Measurements from ENCODE around the gene ELL.

ELL gene

DNA sequence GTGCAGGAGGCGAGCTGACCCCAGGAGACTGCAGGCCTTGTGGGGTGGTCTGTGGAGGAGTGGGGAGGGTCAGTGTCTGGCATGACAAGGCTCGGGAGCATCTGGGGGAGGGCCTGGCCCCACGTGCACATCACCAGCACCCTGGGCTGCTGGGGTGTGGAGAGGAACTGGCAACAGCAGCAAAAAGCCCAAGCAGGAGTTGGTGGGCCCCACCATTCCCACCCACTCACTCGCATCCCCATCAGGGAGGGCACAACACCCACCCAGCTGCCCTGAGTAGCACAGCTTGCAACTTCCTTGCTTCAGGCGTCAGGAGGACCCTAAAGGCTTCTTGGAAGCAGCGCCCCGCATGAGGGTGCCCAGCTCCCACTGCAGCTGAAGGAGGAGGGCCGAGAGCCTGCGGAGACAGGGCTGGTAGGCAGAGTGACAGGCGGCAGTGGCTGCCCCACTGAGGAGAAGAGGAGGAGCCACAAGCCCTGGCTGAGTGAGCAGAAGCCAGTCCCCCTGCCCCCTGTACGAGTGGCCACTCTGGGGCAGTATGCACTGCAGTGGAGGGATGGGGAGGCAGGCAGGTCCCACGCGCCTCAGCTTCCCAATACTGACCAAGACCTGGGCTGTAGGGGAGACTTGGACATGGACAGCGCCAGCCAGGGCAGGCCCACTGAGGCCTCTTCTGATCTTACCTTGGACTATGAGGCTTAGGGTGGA is 26.5 kb downstream of the ELL start:
- Histone ChIP-seq H2AFZ (ENCODE audit: low read depth) (no peak overlapping the region), H3K27ac (no peak overlapping the region), H3K4me1 (ENCODE audit: low read depth, poor library complexity, severe bottlenecking) (peaks cover 39% of the 10 kb centered on the region), H3K79me2 (ENCODE audit: insufficient read depth, low read depth) (peaks cover 97% of the 10 kb centered on the region), H3K9ac (no peak overlapping the region), H3K4me2 (no peak overlapping the region), H3K4me3 (IDR thresholded peaks at IDR 0.05; ENCODE audit: insufficient read depth, low read depth, low read length) (no peak overlapping the region), H3K27me3 (ENCODE audit: insufficient read depth, low read depth) (no peaks in the 10 kb centered on the region), H4K20me1 (ENCODE audit: insufficient read depth) (peaks cover 78% of the 10 kb centered on the region), H3K36me3 (ENCODE audit: insufficient read depth) (no peaks in the 10 kb centered on the region)
- no peak for TF ChIP-seq CTCF (conservative IDR thresholded peaks at IDR 0.05; ENCODE audit: low read depth, low read length)

GRCh38 chr19:18494267-18494607 is 27.6 kb downstream of the ELL start:
- H4K20me1 ChIP-seq (ENCODE audit: insufficient read depth), result peaks cover 71% of the 10 kb centered on the region
- H3K4me1 ChIP-seq (ENCODE audit: low read depth, poor library complexity, severe bottlenecking), result peaks cover 29% of the 10 kb centered on the region
- H3K4me3 ChIP-seq (IDR thresholded peaks at IDR 0.05; ENCODE audit: insufficient read depth, low read depth, low read length), result no peak overlapping the region
- no peak overlapping the region for H3K27ac ChIP-seq
- no peak overlapping the region for H3K4me2 ChIP-seq
- H3K9ac ChIP-seq, result no peak overlapping the region
- H2AFZ ChIP-seq (ENCODE audit: low read depth), result no peak overlapping the region
- H3K36me3 ChIP-seq (ENCODE audit: insufficient read depth), result no peaks in the 10 kb centered on the region
- no peaks in the 10 kb centered on the region for H3K27me3 ChIP-seq (ENCODE audit: insufficient read depth, low read depth)
- peaks cover 94% of the 10 kb centered on the region for H3K79me2 ChIP-seq (ENCODE audit: insufficient read depth, low read depth)
- no peak for TF ChIP-seq CTCF (conservative IDR thresholded peaks at IDR 0.05; ENCODE audit: low read depth, low read length)

DNA sequence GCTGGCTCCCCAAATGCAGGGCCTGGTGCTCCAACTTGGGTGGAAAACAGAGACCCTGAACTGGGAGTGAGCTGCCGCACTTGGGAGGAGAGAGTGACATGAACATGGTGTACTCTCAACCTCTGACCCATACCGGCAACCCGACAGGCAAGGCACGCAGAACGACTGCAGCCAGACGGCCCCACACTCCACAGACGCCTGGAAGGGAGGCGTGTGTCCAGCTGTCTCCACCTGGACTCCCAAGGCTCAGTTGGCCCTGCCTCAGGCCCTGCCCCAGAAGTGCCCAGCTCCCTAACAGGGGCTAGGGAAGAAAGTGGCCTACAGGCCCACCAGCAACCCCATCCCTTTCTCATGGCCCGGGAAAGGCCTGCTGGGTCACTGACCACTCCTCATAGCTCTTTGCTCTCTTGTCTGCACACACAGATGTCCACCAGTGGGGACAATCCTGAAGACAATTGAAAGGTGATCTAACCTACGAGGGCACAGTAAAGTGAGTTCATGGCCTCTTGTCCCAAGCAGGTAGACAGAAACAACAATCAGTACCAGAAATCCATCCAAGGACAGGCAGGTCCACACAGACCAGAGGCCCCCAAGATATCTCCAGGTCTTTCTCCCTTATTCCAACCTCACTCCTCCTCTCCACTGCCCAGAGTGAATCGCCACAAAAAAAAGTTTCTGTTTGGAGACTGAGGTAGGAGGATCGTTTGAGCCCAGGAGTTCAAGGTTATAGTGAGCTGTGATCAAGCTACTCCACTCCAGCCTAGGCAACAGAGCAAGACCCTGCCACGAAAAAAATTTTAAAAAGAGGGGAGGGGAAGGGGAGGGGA is 28.2 kb downstream of the ELL start:
- no peak overlapping the region for H2AFZ ChIP-seq (ENCODE audit: low read depth)
- no peak overlapping the region for H3K9ac ChIP-seq
- H3K27me3 ChIP-seq (ENCODE audit: insufficient read depth, low read depth), result no peaks in the 10 kb centered on the region
- no peaks in the 10 kb centered on the region for H3K36me3 ChIP-seq (ENCODE audit: insufficient read depth)
- peaks cover 73% of the 10 kb centered on the region for H4K20me1 ChIP-seq (ENCODE audit: insufficient read depth)
- no peak overlapping the region for H3K4me2 ChIP-seq
- H3K79me2 ChIP-seq (ENCODE audit: insufficient read depth, low read depth), result peaks cover 94% of the 10 kb centered on the region
- TF ChIP-seq CTCF (conservative IDR thresholded peaks at IDR 0.05; ENCODE audit: low read depth, low read length), result no peak
- H3K27ac ChIP-seq, result no peak overlapping the region
- no peak overlapping the region for H3K4me3 ChIP-seq (IDR thresholded peaks at IDR 0.05; ENCODE audit: insufficient read depth, low read depth, low read length)
- H3K4me1 ChIP-seq (ENCODE audit: low read depth, poor library complexity, severe bottlenecking), result peaks cover 28% of the 10 kb centered on the region

DNA sequence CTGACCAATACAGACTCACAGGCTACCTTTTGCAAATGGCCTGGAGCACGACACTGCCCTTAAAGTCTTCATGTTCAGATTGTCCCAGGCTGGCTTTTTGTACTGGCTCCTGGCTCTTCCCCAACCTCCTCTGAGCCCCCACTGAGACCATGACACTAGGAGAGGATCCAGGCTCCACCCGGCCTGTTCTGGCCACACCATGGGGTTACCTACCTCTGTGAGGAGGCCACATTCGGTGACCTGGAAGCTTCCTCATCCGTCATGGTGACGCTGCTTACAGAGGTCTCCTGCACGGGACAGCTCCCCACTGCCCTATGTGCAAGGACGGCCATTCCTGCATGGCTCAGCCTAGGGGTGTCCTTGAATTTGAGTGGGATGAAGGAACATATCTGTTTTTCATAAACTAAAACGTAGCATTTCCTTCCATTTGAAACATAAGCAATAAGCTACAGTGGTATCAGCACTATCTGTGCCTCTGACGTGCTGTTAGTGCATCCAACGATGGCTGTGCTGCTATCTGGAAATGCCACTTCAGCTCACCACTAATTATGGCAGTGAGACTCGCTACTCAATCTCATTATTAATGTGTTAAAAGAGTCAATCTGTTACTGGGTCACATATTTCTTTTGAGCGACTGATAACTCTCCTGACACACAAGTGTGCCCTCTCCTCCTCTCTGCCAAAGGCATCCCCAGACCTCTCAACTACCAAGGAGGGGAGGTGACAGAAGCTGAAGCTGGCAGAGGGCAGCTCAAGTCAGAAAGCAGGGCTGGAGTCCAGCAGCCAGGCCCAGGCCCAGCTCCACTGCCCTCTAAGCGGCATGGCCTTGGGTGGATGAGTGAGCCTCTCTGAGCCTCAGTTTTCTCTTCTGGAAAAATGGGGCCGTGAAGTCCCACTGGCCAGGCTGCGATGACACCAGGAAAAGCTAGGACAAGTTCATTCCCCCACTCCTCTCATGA is 29.6 kb downstream of the ELL start:
- no peak overlapping the region for H3K9ac ChIP-seq
- H4K20me1 ChIP-seq (ENCODE audit: insufficient read depth), result peaks cover 69% of the 10 kb centered on the region

More for the DNA sequence above, 29.6 kb downstream of the ELL start:
- H3K27me3 ChIP-seq (ENCODE audit: insufficient read depth, low read depth), result no peaks in the 10 kb centered on the region
- no peak overlapping the region for H3K4me2 ChIP-seq
- peaks cover 33% of the 10 kb centered on the region for H3K4me1 ChIP-seq (ENCODE audit: low read depth, poor library complexity, severe bottlenecking)
- H3K79me2 ChIP-seq (ENCODE audit: insufficient read depth, low read depth), result peaks cover 94% of the 10 kb centered on the region
- no peak for TF ChIP-seq CTCF (conservative IDR thresholded peaks at IDR 0.05; ENCODE audit: low read depth, low read length)
- H3K4me3 ChIP-seq (IDR thresholded peaks at IDR 0.05; ENCODE audit: insufficient read depth, low read depth, low read length), result no peak overlapping the region
- H3K36me3 ChIP-seq (ENCODE audit: insufficient read depth), result no peaks in the 10 kb centered on the region
- H3K27ac ChIP-seq, result no peak overlapping the region
- H2AFZ ChIP-seq (ENCODE audit: low read depth), result no peak overlapping the region
